ENCODE measurements around the gene KLHDC4. TPM values are rescaled to one million over a fixed set of nuclear protein-coding genes. Genes with fewer than 3 reads are reported as not detected.

KLHDC4 gene
- total RNA-seq: 34.5 TPM

GRCh38 chr16:87765776-87766484, at the start of gene KLHDC4:
Gene KLHDC4, minus strand, starts transcription at chr16:87765986. Its CDS starts 96 bp downstream, at chr16:87765890.

Other genes with a start within 250 kb of the KLHDC4 start
- 12.0 TPM for gene JPH3, start 163.5 kb downstream of the KLHDC4 start, total RNA-seq
- gene SLC7A5, start 103.5 kb upstream of the KLHDC4 start, total RNA-seq: 32.2 TPM
- not detected for gene CA5A, start 170.5 kb upstream of the KLHDC4 start, total RNA-seq
- 46.5 TPM for gene BANP, start 185.4 kb upstream of the KLHDC4 start, total RNA-seq

Data from camera-type eye (tissue), 1 donor.